ENCODE data around the gene TIPARP.
"Not testable (repeated sequence)": the region's sequence is repeated elsewhere in the genome, so short reads cannot be mapped to it uniquely, and the experiment has no call there.

Gene TIPARP

GRCh38 chr3:156676768-156677479 is 2.5 kb downstream of the TIPARP start:
- DNase-seq, result no peak

- no peak for DNase-seq
Observed at GRCh38 chr3:156677536-156677935, 3.1 kb downstream of the TIPARP start.

DNA sequence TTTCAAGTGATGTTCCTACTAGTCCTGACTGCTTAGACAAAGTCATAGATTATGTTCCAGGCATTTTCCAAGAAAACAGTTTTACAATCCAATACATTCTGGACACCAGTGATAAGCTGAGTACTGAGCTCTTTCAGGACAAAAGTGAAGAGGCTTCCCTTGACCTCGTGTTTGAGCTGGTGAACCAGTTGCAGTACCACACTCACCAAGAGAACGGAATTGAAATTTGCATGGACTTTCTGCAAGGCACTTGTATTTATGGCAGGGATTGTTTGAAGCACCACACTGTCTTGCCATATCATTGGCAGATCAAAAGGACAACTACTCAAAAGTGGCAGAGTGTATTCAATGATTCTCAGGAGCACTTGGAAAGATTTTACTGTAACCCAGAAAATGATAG is 3.8 kb downstream of the TIPARP start:
- DNase-seq, result no peak

GRCh38 chr3:156680243-156680914 is 6.0 kb downstream of the TIPARP start:
- DNase-seq, result no peak

GRCh38 chr3:156681002-156681401 is 6.6 kb downstream of the TIPARP start:
- DNase-seq, result no peak

GRCh38 chr3:156682501-156682900 is 8.1 kb downstream of the TIPARP start:
- DNase-seq, result no peak

DNA sequence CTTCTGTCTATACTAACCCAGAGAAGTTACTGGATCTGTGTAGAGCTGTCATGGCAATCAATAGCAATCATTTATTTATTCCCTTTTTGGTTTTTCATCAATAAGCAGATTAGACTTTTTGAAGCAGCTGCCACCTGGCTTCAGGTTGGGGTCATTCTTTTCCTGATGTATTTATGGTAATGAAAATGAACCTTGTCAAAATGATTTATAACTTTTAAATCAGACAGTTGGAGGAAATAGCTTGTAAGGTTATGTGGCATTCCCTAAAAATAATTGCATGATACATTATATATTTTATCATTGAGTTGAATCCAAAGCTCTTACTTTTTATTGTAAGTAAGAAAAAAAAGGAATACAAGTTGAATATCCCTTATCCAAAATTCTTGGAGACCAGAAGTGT is 8.6 kb downstream of the TIPARP start:
- no peak for DNase-seq

GRCh38 chr3:156685198-156685597 is 10.8 kb downstream of the TIPARP start:
- no peak for DNase-seq

DNA sequence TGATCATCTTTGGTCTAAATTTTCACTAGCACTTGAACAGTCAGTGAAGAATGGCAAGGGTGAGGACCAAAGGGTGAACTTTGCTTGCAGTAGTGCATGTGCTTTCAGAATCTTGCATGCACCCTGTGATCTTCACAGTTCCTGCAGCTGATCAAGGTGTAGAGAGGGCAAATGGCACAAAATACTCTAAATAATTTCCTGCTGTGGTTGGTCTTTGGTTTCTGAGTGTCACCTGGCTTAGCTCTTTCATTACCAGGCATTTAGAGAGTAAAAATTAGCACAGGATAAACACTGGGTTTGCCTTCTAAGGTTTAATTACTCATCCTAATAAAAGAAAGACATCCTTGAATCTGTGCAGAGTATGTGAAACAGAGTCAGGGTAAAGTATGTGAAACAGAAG is 11.4 kb downstream of the TIPARP start:
- DNase-seq, result no peak

DNA sequence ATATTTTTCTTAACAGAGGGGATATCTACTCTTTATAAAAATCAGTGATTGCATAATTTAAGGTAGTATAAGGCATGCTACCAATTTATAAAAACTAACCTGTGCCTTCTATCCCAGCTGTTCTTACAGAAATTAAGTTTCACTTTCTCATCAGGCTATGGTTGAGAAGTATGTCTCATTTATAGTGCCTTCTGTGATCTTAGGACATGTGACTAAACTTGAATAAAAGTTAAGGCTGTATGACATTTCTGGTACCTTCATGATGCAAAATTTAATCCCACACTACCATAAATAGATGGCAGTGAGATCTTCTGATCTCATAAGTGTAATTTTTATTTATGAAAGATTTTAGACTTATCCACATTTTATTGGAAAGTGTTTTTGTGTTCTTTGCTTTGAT is 12.6 kb downstream of the TIPARP start:
- no peak for DNase-seq

- DNase-seq, result no peak
Observed at GRCh38 chr3:156688632-156689452, 14.5 kb downstream of the TIPARP start.

DNA sequence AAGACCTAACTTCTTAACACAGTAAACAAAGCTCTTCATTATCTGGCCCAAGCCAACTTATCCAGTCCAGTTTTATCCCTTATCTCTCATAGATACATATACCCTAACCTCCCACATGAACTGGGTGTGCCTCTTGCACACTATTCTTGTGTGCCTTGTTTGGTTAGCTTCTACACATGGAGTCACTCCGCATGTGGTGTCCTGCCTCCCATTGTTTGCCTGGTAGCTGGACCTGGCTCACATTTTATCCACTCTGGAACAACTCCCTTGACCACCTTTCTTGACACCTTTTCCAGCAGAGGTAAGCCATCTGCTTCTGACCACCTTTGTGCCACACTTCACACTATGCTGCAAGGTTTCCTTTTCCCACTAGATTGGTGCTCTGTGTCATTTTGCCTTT is 15.2 kb downstream of the TIPARP start:
- DNase-seq, result no peak

DNA sequence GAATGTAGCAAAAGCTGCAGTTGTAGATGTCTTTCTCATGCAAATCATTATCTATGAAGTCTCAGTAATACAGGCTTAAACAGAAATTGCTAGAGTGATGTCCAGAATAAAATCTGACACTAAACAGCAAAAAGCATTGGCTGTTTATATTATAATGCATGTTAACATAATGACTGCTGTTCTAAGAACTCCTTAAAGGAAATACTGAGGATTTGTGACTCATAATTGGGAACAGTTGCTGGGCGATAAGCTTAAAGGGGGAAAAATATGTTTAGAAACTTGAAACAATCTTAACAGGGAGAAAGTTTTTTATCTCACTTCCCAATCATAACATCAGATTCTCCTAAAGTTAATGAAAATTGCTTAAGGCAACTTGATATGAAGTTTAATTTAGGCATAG is 17.5 kb downstream of the TIPARP start:
- DNase-seq, result no peak

DNA sequence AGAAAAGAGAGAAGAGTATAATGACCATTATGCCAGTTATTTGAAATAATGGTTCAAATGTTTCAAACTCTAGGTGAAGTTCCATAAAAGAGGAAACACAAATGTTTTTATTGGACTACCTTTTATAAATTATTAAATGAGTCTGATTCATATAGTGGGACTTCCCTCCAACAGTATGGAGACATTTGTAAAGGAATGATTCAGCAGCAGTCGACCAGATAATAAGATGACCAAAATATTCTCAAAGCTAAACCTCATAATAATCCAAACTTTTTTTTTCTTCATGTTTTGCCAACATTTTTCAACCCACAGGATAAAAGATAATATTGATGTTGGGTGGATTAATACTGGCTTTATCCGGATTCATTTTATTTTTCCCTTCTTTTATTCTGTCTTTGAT is 18.8 kb downstream of the TIPARP start:
- no peak for DNase-seq

DNA sequence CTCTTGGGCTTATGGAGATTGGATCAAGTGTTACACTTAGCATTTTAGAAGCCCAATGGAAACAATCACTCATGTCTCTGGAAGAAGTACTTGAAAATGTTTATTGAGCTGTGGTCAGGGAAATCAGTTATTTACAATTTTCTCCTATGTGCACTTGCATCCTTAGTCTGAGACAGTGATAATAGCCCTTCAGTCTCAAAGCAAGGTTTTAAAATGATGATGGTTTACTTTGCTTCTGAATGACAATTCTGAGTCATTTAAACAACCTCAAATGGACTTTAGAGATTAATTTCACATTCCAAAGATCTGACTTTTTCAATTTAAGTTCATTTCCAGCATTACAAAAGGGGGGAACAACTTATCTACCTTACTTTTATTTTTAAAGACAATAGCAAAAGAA is 20.1 kb downstream of the TIPARP start:
- no peak for DNase-seq

- DNase-seq, result no peak
Observed at GRCh38 chr3:156702367-156702766, 28.0 kb downstream of the TIPARP start.

- no peak for DNase-seq
Observed at GRCh38 chr3:156704370-156705036, 30.1 kb downstream of the TIPARP start.

DNA sequence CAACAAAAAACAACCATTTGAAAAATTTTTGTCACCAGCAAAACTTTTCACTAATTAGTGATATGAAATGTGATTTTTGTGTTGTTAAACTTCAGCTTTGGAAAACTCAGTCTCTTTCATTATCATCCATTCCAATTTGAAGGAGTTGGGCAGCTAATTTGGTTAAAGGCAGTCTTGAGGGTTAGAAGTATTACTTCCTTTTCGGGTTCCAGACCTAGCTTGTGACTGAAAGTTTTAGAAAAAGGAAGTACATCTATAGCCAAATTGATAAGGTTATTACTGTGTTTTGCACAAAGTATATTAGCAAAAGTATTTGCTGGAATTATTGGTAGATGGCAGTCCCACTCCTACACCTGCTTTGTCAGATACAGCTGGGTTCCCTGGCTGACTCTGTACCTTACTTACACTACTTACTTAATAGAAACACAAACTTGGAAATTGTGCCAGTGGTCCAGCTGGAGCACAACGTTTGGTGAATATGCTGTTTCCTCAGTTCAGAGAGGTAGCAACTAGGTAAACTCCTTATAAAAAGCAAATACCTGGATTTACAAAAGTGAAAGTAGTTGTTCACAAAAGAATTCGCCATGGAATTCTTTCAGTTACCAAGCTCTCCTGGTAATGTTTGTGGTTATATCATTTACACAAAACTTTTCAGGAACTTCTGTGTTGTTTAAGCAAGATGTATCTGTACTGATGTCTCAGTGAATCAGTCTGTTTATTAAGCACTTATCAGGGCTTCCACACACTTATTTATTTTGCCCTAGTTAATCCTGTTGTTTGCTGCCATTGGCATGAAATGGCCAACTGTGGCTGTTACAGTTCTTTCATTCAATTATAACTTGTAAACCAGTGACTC is 31.6 kb downstream of the TIPARP start:
- DNase-seq, result no peak

- no peak for DNase-seq
Observed at GRCh38 chr3:156707588-156707987, 33.2 kb downstream of the TIPARP start.

GRCh38 chr3:156710429-156710828 is 36.0 kb downstream of the TIPARP start:
- DNase-seq, result no peak

DNA sequence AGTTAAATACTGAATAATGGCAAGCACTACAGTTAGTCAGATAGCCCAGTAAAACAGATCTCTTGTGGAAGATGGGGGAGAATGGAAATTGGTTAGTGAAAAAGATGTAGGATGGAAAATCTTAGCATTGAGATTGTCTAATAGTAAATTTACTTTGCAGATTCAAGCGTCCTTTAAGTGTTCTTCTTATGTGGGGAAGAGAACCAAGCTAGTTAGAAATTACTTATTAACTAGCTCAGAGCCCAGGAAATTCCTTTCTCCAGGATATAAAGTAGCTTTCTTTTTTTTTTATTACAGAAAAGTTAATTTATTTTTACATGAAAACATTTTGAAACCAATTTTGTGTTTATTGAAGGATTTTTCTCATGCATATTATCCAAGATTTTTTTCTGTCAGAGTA is 36.7 kb downstream of the TIPARP start:
- no peak for DNase-seq

GRCh38 chr3:156711944-156712343 is 37.6 kb downstream of the TIPARP start:
- DNase-seq, result not testable (repeated sequence)
